Pancreas (tissue), 10 donors: ENCODE measurements around the gene ACO2. TPM values are rescaled to one million over a fixed set of nuclear protein-coding genes. Genes with fewer than 3 reads are reported as not detected.

Experiments
- ATAC-seq, 4 donors: fragments of 200-7000 bp; cut with Tn5 transposase; one replicate each; pipeline versions ENCODE4 v1.8.0 to v1.9.1; 2020; ENCODE audit warnings: mild to moderate bottlenecking in 4 of 4, moderate library complexity in 4 of 4
- DNase-seq, 6 donors: peaks; one replicate each; pipeline ENCODE4 v3.0.0-alpha.2; 2020
- FAIRE-seq: peaks from 2 replicates; lab custom pipeline; 2012; peaks lifted over from hg19 to GRCh38; lab: Jason Lieb, UNC
- H3K27ac ChIP-seq, 4 donors: fragments of 200-600 bp; sonication (generic); 1 replicate in 3 of 4; 2 replicates in 1 of 4; pipeline versions ENCODE4 v1.5.0 to v1.8.0; 2020
- H3K27me3 ChIP-seq, 4 donors: fragments of 200-600 bp; one replicate each; pipeline ENCODE4 v1.8.0; 2021
- H3K36me3 ChIP-seq, 3 donors: fragments of 200-600 bp; sonication (generic) in 1 of 3; one replicate each; pipeline versions ENCODE4 v1.5.0 to v1.8.0; 2020 to 2021
- H3K4me1 ChIP-seq, 3 donors: fragments of 200-600 bp; one replicate each; pipeline ENCODE4 v1.8.0; 2021
- H3K4me3 ChIP-seq, 4 donors: fragments of 200-600 bp; sonication (generic) in 2 of 4; one replicate each; pipeline versions ENCODE4 v1.5.0 to v1.8.0; 2020 to 2021
- H3K9me3 ChIP-seq, 4 donors: fragments of 200-600 bp; one replicate each; pipeline ENCODE4 v1.8.0; 2021
- WGBS, 2 donors: extraction: QIAGEN DNeasy Blood & Tissue Kit; methylation state at CpG; one replicate each; pipeline ENCODE4 v1.1.7; 2013; 5-methylcytosine and 5-hydroxymethylcytosine counted together
- intact Hi-C, 3 donors: fragments of 100-400 bp; cut with DNase I; formaldehyde crosslinking; loops; one replicate each; pipeline versions ENCODE4 v1.11.1 to v1.14.2; 2022
- polyA plus RNA-seq, 2 donors: library from polyadenylated mRNA; stranded (reverse); fragments of 200-250 nt; gene quantifications; one replicate each; pipeline ENCODE4 v1.2.3, GENCODE V29; 2013
- total RNA-seq, 6 donors: library from RNA; stranded (reverse); fragmentation: NEBNext Ultra II Directional in 4 of 6; extraction: Animal tissue kit (Norgen Biotek cat#: 25700) in 4 of 6; gene quantifications; one replicate each; pipeline versions ENCODE4 v1.2.1 to v1.2.4, GENCODE V29; 2021 to 2023
- TF ChIP-seq, protein P1 (sequence below), 4 donors: fragments of 200-600 bp; sonication (generic) in 3 of 4; IDR thresholded peaks; one replicate each; pipeline versions ENCODE4 v1.5.0 to v1.8.0; 2021; ENCODE audit warnings: antibody characterized with exemption in 4 of 4
- donor health status: healthy with polysubstance abuse.
- donor health status: DM: no; HTN: no; CAD: no; lungs with moderate emphysema.
- donor health status: DM: no; HTN: no; CAD: no.
- donor health status: control.
- donor health status: control.
- donor health status: Bipolar disorder and iron deficiency.
- donor health status: DM: yes; HTN: yes; CAD: no.
- donor health status: DM: no; HTN: no; CAD: no.
- donor health status: DM: no; HTN: no; CAD: no.
- donor health status: DM: yes; HTN: yes; CAD: no.

Gene ACO2
- total and polyA plus RNA-seq, 8 donors, result 19.2 to 53.1 (median 37.6) TPM

GRCh38 chr22:41573677-41574076 lies 104.8 kb downstream of the ACO2 start:
- ATAC-seq (no peak), FAIRE-seq (no peak), DNase-seq (peak in 1 of 6 donors; percentile 50)
- Histone ChIP-seq H3K27ac (no peak overlapping the region), H3K9me3 (no peaks in the 10 kb centered on the region), H3K4me1 (no peaks in the 10 kb centered on the region), H3K27me3 (no peaks in the 10 kb centered on the region), H3K4me3 (no peak overlapping the region), H3K36me3 (peaks cover 0 to 8% (median 0%) of the 10 kb centered on the region in 3 donors)
- intact Hi-C loops, result no loop called here
- WGBS, 2 donors, result 88 to 92% methylated on average over 11 of the region's 11 CpGs
- TF ChIP-seq, protein P1, sequence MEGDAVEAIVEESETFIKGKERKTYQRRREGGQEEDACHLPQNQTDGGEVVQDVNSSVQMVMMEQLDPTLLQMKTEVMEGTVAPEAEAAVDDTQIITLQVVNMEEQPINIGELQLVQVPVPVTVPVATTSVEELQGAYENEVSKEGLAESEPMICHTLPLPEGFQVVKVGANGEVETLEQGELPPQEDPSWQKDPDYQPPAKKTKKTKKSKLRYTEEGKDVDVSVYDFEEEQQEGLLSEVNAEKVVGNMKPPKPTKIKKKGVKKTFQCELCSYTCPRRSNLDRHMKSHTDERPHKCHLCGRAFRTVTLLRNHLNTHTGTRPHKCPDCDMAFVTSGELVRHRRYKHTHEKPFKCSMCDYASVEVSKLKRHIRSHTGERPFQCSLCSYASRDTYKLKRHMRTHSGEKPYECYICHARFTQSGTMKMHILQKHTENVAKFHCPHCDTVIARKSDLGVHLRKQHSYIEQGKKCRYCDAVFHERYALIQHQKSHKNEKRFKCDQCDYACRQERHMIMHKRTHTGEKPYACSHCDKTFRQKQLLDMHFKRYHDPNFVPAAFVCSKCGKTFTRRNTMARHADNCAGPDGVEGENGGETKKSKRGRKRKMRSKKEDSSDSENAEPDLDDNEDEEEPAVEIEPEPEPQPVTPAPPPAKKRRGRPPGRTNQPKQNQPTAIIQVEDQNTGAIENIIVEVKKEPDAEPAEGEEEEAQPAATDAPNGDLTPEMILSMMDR (IDR thresholded peaks at IDR 0.05), result no peak

- peaks cover 0 to 9% (median 0%) of the 10 kb centered on the region in 3 donors for H3K36me3 ChIP-seq
- FAIRE-seq, result no peak
These were observed 106.0 kb downstream of the ACO2 start for GRCh38 chr22:41574847-41575381.

GRCh38 chr22:41575533-41575932 lies 106.6 kb downstream of the ACO2 start:
- DNase-seq, result peak in 1 of 6 donors; percentile 76
- WGBS, 2 donors, result 94 to 95% methylated on average over 13 to 15 of the region's 15 CpGs
- peaks cover 0 to 16% (median 0%) of the 10 kb centered on the region in 3 donors for H3K36me3 ChIP-seq
- intact Hi-C loops, result no loop called here
- no peak for ATAC-seq
- TF ChIP-seq, protein P1 (IDR thresholded peaks at IDR 0.05), result no peak
- H3K27ac ChIP-seq, result no peak overlapping the region
- no peak for FAIRE-seq
- no peaks in the 10 kb centered on the region for H3K4me1 ChIP-seq
- H3K9me3 ChIP-seq, result no peaks in the 10 kb centered on the region
- H3K27me3 ChIP-seq, result no peaks in the 10 kb centered on the region
- H3K4me3 ChIP-seq, result no peak overlapping the region

More at GRCh38 chr22:41574847-41575381, 106.0 kb downstream of the ACO2 start:
- H3K4me3 ChIP-seq, result no peak overlapping the region
- TF ChIP-seq, protein P1 (IDR thresholded peaks at IDR 0.05), result no peak
- ATAC-seq, result peak in 3 of 4 donors; percentile 14 to 26 (median 17)
- H3K27me3 ChIP-seq, result no peaks in the 10 kb centered on the region
- WGBS, 2 donors, result 84 to 88% methylated on average over 26 of the region's 26 CpGs
- intact Hi-C loops, result no loop called here
- H3K9me3 ChIP-seq, result no peaks in the 10 kb centered on the region
- no peak overlapping the region for H3K27ac ChIP-seq
- H3K4me1 ChIP-seq, result no peaks in the 10 kb centered on the region
- peak in 3 of 6 donors; percentile 63 to 86 (median 63) for DNase-seq

DNA sequence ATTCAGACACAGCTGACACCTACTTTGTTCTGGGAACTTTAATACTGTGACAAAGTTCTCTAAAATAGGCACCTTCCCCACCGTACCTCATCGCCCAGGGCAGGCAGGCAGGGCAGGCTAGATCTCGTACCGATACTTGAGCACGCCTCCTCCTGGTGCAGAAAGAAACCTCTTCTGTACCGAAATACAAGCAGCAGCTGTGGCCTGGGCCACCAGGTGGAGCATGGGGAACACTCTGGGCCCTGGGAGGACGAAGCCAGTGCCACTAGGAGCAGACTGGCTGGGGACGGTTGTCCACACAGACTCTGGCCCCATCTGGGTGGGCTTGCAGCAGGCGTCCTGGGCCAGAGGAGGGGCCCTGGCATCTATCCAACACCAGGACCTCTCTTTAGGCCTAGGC lies 108.0 kb downstream of the ACO2 start:
- peaks cover 0 to 17% (median 0%) of the 10 kb centered on the region in 3 donors for H3K36me3 ChIP-seq
- H3K4me1 ChIP-seq, result no peaks in the 10 kb centered on the region
- TF ChIP-seq, protein P1 (IDR thresholded peaks at IDR 0.05), result peak in 3 of 4 donors; percentile 16 to 24 (median 18)
- ATAC-seq (peak; percentile 21 to 82 (median 68)), FAIRE-seq (no peak), DNase-seq (peak in 4 of 6 donors; percentile 46 to 79 (median 64))
- intact Hi-C loops, result no loop called here
- no peaks in the 10 kb centered on the region for H3K9me3 ChIP-seq
- H3K4me3 ChIP-seq, result no peak overlapping the region
- 83 to 91% methylated on average over 9 of the region's 9 CpGs for WGBS, 2 donors
- H3K27me3 ChIP-seq, result no peaks in the 10 kb centered on the region
- no peak overlapping the region for H3K27ac ChIP-seq

DNA sequence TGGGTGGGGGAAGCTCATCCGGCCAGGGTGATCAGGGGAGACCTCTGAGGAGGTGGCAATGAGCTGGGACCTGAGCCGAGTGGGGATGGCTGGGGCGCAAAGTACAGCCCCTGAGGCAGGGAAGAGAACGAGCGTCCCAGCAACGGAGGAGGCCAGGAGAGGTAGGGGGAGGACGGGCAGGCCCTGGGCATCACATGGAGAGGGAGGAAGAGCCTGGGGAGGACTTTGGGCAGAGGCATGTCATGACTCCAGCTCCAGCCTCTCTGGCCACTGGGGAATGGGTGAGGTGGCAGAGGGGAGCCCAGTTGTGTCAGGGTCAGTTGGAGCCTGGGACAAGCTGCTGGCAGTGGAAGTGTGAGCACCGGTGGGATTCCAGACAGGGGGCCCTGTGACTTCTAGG lies 109.2 kb downstream of the ACO2 start:
- no peaks in the 10 kb centered on the region for H3K27me3 ChIP-seq
- WGBS, 2 donors, result 93 to 96% methylated on average over 8 of the region's 8 CpGs
- DNase-seq, result peak in 2 of 6 donors; percentile 32 to 48
- H3K4me1 ChIP-seq, result no peaks in the 10 kb centered on the region
- no peak for ATAC-seq
- no peak for FAIRE-seq
- no peak overlapping the region for H3K27ac ChIP-seq
- H3K4me3 ChIP-seq, result no peak overlapping the region
- no peaks in the 10 kb centered on the region for H3K9me3 ChIP-seq
- H3K36me3 ChIP-seq, result peaks cover 0 to 26% (median 0%) of the 10 kb centered on the region in 3 donors
- TF ChIP-seq, protein P1 (IDR thresholded peaks at IDR 0.05), result no peak
- intact Hi-C loops, result no loop called here
